ENCODE results near the gene DNAI2.

The DNAI2 gene

GRCh38 chr17:74267579-74267978 is 6.5 kb upstream of the DNAI2 start:
- H3K4me3 ChIP-seq (ENCODE audit: low read depth, low read length), result no peak overlapping the region
- no peak for DNase-seq (ENCODE audit: low read depth)
- TF ChIP-seq CTCF (IDR thresholded peaks at IDR 0.05; ENCODE audit: control insufficient read depth, extremely low read depth, insufficient read depth), result no peak

DNA sequence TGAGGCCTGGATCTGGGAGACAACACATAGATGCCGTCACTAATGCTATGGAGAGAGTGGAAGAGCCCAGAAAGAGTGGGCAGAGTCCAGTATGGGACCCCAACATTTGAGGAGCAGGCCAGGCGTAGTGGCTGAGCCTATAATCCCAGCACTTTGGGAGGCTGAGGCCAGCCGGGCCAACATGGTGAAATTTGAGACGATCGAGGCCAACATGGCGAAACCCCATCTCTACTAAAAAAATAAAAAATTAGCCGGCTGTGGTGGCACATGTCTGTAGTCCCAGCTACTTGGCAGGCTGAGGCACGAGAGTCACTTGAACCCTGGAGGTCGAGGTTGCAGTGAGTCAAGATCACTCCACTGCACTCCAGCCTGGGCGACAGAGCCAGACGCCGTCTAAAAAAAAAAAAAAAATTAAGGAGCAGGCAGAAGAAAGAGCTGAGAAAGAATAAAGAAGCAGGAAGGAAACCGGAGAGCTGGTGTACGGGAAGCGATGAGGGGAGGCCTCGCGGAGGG is 6.0 kb upstream of the DNAI2 start:
- TF ChIP-seq CTCF (IDR thresholded peaks at IDR 0.05; ENCODE audit: control insufficient read depth, extremely low read depth, insufficient read depth), result no peak
- H3K4me3 ChIP-seq (ENCODE audit: low read depth, low read length), result no peak overlapping the region
- DNase-seq (ENCODE audit: low read depth), result no peak

- TF ChIP-seq CTCF (IDR thresholded peaks at IDR 0.05; ENCODE audit: control insufficient read depth, extremely low read depth, insufficient read depth), result no peak
- H3K4me3 ChIP-seq (ENCODE audit: low read depth, low read length), result no peak overlapping the region
- DNase-seq (ENCODE audit: low read depth), result no peak
These were observed 5.5 kb upstream of the DNAI2 start for GRCh38 chr17:74268558-74268957.

DNA sequence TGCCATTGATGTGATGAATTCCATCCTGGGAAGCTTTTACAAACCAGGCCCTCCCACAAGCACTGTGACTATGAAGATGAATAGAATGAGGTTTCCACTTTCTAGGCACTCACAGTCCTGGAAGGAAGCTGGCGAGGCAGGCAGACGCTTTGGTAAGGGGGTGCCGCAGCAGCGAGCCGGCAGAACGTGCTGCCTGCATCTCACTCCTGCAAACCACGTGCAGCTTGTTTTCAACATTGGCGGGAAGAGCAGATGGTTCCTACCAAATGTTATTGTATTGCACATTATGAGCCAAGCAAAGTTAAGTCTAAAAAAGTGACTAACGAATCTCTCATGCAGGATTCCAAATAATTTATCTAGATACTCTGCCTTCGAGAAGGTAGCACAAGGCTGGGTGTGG is 3.7 kb upstream of the DNAI2 start:
- no peak for DNase-seq (ENCODE audit: low read depth)
- TF ChIP-seq CTCF (IDR thresholded peaks at IDR 0.05; ENCODE audit: control insufficient read depth, extremely low read depth, insufficient read depth), result no peak
- H3K4me3 ChIP-seq (ENCODE audit: low read depth, low read length), result no peak overlapping the region

DNA sequence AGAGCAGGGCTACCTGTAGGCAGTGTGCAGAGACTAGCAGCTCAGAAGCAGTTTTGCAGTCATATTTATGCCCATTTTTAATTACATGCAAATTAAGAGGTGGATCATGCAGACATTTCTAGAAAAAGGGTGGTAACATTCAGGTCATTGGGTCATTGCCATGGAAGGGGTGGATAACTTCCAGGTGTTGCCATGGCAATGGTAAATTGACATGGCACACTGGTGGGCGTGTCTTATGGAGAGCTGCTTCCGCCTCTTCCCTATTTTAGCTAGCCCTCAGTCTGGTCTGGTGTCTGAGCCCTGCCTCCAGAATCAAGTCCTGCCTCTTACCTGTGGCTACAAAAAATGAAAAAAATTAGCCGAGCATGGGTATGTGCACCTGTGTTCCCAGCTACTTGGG is 2.8 kb upstream of the DNAI2 start:
- peak; percentile 23 for DNase-seq (ENCODE audit: low read depth)
- TF ChIP-seq CTCF (IDR thresholded peaks at IDR 0.05; ENCODE audit: control insufficient read depth, extremely low read depth, insufficient read depth), result no peak
- no peak overlapping the region for H3K4me3 ChIP-seq (ENCODE audit: low read depth, low read length)

- H3K4me3 ChIP-seq (ENCODE audit: low read depth, low read length), result no peak overlapping the region
- TF ChIP-seq CTCF (IDR thresholded peaks at IDR 0.05; ENCODE audit: control insufficient read depth, extremely low read depth, insufficient read depth), result no peak
- no peak for DNase-seq (ENCODE audit: low read depth)
These were observed 2.0 kb upstream of the DNAI2 start for GRCh38 chr17:74271901-74272561.

DNA sequence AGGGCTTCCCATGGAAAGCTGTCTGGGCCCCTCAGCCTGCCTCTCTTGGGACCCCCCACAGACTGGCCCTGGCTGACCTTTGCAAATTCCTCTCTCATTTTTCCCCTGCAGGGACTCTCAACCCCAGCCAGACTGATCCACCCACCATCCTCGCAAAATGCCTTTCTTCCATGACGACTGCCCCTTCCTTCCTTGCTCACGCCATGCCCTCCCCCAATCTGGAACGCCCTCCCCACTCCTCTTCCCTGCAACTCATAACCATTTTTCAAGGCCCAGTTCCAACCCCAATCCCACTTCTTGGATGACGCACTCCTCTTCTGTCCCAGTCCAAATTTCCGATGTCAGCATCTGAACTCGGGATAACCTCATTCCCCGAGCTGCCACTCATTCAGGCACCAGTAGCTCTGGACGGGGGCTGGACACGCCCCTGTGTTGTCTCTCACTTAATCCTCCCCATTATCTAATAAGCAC is 1.3 kb upstream of the DNAI2 start:
- no peak overlapping the region for H3K4me3 ChIP-seq (ENCODE audit: low read depth, low read length)
- no peak for TF ChIP-seq CTCF (IDR thresholded peaks at IDR 0.05; ENCODE audit: control insufficient read depth, extremely low read depth, insufficient read depth)
- DNase-seq (ENCODE audit: low read depth), result no peak

Measured in LNCaP clone FGC (cell line).